GM19455 (cell line): ENCODE data around the gene MRTFA.
"Not testable (repeated sequence)": the region's sequence is repeated elsewhere in the genome, so short reads cannot be mapped to it uniquely, and the experiment has no call there.

Source experiments
- ATAC-seq: cut with Tn5 transposase; IDR thresholded peaks from one replicate; pipeline ENCODE4 v1.9.1; 2021; ENCODE audit not compliant: unreplicated experiment

The MRTFA gene

GRCh38 chr22:40560994-40561515 is 75.5 kb downstream of the MRTFA start:
- ATAC-seq = no peak

GRCh38 chr22:40560551-40560950 is 76.0 kb downstream of the MRTFA start:
- no peak for ATAC-seq

GRCh38 chr22:40557972-40558371 is 78.5 kb downstream of the MRTFA start:
- no peak for ATAC-seq

- ATAC-seq = no peak
Observed at GRCh38 chr22:40556641-40557040, 79.9 kb downstream of the MRTFA start.

- not testable (repeated sequence) for ATAC-seq
Observed at GRCh38 chr22:40554023-40554422, 82.5 kb downstream of the MRTFA start.

GRCh38 chr22:40553014-40553554 is 83.4 kb downstream of the MRTFA start:
- no peak for ATAC-seq

GRCh38 chr22:40552070-40552469 is 84.4 kb downstream of the MRTFA start:
- ATAC-seq = no peak

- ATAC-seq = no peak
Observed at GRCh38 chr22:40547729-40548143, 88.8 kb downstream of the MRTFA start.

- ATAC-seq = no peak
Observed at GRCh38 chr22:40544758-40545157, 91.8 kb downstream of the MRTFA start.

GRCh38 chr22:40542821-40543540 is 93.5 kb downstream of the MRTFA start:
- ATAC-seq = no peak

- no peak for ATAC-seq
Observed at GRCh38 chr22:40541300-40541699, 95.2 kb downstream of the MRTFA start.

GRCh38 chr22:40540265-40540664 is 96.3 kb downstream of the MRTFA start:
- no peak for ATAC-seq

- not testable (repeated sequence) for ATAC-seq
Observed at GRCh38 chr22:40536149-40536548, 100.4 kb downstream of the MRTFA start.

- ATAC-seq = no peak
Observed at GRCh38 chr22:40535642-40536041, 100.9 kb downstream of the MRTFA start.

GRCh38 chr22:40535189-40535512 is 101.4 kb downstream of the MRTFA start:
- ATAC-seq = no peak

- ATAC-seq = no peak
Observed at GRCh38 chr22:40534379-40535188, 101.9 kb downstream of the MRTFA start.

GRCh38 chr22:40533712-40534378 is 102.7 kb downstream of the MRTFA start:
- ATAC-seq = no peak

GRCh38 chr22:40531951-40532900 is 104.3 kb downstream of the MRTFA start:
- ATAC-seq = no peak

- not testable (repeated sequence) for ATAC-seq
Observed at GRCh38 chr22:40530391-40530790, 106.1 kb downstream of the MRTFA start.

- ATAC-seq = no peak
Observed at GRCh38 chr22:40529821-40530220, 106.7 kb downstream of the MRTFA start.
